ENCODE results near the gene APBA2.

- TF ChIP-seq, protein P1, sequence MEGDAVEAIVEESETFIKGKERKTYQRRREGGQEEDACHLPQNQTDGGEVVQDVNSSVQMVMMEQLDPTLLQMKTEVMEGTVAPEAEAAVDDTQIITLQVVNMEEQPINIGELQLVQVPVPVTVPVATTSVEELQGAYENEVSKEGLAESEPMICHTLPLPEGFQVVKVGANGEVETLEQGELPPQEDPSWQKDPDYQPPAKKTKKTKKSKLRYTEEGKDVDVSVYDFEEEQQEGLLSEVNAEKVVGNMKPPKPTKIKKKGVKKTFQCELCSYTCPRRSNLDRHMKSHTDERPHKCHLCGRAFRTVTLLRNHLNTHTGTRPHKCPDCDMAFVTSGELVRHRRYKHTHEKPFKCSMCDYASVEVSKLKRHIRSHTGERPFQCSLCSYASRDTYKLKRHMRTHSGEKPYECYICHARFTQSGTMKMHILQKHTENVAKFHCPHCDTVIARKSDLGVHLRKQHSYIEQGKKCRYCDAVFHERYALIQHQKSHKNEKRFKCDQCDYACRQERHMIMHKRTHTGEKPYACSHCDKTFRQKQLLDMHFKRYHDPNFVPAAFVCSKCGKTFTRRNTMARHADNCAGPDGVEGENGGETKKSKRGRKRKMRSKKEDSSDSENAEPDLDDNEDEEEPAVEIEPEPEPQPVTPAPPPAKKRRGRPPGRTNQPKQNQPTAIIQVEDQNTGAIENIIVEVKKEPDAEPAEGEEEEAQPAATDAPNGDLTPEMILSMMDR (conservative IDR thresholded peaks at IDR 0.05): no peak
- TF ChIP-seq ZFX (IDR thresholded peaks at IDR 0.05): no peak
Observed at GRCh38 chr15:28984421-28985315, 98.9 kb downstream of the APBA2 start.

Measured in C4-2B (cell line).